Omental fat pad (tissue), 4 donors: Measurements from ENCODE around the gene MORN1. TPM values are rescaled to one million over a fixed set of nuclear protein-coding genes. Genes with fewer than 3 reads are reported as not detected.

Experiments used
- ATAC-seq: fragments of 150-250 bp; one replicate; pipeline ENCODE4 v1.9.1; 2016; ENCODE audit warnings: mild to moderate bottlenecking, moderate library complexity; ENCODE audit not compliant: low FRiP score
- DNase-seq: peaks from one replicate; pipeline ENCODE4 v3.0.0-alpha.2; 2019; ENCODE audit warnings: low spot score
- total RNA-seq, 4 donors: library from RNA; depleted of rRNA; stranded (reverse); fragments of >200 nt; gene quantifications; one replicate each; pipeline ENCODE4 v1.1.0, GENCODE V29; 2016
- TF ChIP-seq, protein P1 (sequence below), 3 donors: fragments of 450-650 bp; IDR thresholded peaks; one replicate each; pipeline ENCODE4 v1.5.1; 2016 to 2017; ENCODE audit warnings: antibody characterized with exemption in 3 of 3, mild to moderate bottlenecking in 3 of 3, moderate library complexity in 2 of 3

Gene MORN1
- total RNA-seq, 4 donors from 2014 or later: 4.0 to 9.1 (median 6.4) TPM

DNA sequence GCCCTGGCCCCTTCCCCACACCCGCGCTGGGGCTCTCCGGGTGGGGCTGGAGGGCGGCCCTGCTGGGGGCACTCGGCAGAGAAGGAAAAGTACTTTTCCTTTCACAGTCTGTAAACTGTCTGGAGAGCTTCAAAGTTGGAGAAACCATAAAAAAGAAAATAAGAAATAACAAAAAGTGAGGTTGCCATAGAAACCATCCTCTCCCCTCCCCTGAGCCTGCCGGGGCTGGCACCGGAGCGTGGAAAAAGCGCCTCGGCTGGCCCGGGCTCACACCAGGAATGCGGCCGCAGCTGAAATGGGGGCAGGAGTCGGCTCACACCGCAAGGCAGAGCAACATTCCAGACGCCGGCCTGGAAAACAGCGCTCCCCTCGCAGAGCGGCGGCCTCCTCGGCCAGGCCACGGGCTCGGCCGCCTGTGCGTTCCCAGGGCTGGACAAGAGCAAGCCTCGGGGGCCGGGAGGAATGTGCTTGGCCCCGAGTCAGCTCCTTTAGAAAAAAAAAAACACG lies 69.2 kb downstream of the MORN1 start:
- TF ChIP-seq, protein P1, sequence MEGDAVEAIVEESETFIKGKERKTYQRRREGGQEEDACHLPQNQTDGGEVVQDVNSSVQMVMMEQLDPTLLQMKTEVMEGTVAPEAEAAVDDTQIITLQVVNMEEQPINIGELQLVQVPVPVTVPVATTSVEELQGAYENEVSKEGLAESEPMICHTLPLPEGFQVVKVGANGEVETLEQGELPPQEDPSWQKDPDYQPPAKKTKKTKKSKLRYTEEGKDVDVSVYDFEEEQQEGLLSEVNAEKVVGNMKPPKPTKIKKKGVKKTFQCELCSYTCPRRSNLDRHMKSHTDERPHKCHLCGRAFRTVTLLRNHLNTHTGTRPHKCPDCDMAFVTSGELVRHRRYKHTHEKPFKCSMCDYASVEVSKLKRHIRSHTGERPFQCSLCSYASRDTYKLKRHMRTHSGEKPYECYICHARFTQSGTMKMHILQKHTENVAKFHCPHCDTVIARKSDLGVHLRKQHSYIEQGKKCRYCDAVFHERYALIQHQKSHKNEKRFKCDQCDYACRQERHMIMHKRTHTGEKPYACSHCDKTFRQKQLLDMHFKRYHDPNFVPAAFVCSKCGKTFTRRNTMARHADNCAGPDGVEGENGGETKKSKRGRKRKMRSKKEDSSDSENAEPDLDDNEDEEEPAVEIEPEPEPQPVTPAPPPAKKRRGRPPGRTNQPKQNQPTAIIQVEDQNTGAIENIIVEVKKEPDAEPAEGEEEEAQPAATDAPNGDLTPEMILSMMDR (IDR thresholded peaks at IDR 0.05): no peak
- no peak for DNase-seq
- ATAC-seq: peak; percentile 70

DNA sequence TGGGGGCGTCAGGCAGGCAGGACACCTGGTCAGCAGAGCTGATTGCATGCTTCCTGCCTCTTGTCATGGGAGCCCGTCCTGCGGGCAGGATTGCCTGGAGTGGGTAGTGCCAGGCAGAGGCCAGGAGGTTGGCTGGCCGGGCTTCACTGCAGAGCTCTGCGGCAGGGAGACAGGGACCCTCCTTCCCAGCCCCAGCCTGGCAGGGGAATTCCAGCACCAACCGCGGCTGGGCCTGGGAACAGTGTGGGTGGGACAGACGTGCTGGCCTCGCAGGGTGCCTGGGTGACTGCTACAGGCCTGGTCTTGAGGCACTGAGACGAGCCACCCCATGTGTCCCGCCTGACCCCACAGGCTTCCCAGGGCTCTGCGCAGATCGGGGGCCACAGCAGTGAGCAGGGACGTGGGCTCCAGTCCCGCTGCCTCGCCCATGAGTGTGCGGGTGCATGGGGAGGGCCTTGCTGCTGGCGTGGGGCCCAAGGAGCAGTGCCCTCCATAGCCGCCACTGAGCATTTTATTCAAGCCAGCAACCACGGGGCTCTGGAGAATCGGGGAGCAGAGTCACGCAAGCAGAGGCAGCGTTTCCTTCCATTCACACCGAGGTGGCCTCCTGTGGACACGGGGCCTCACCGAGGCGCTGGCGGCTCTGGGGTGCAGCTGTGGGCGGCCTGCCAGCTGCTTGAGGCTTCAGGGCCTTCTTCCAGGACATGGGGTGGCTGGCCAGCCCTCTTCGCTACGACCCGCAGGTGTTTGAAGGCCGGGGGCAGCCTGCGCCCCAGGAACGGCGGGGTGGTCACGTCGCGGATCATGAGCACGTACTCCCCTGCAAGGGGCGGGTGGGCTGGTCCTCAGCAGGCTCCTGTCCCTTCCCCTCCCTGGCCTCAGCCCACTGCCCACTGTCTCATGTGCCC lies 70.3 kb downstream of the MORN1 start:
- TF ChIP-seq, protein P1 (IDR thresholded peaks at IDR 0.05): no peak
- no peak for DNase-seq

DNA sequence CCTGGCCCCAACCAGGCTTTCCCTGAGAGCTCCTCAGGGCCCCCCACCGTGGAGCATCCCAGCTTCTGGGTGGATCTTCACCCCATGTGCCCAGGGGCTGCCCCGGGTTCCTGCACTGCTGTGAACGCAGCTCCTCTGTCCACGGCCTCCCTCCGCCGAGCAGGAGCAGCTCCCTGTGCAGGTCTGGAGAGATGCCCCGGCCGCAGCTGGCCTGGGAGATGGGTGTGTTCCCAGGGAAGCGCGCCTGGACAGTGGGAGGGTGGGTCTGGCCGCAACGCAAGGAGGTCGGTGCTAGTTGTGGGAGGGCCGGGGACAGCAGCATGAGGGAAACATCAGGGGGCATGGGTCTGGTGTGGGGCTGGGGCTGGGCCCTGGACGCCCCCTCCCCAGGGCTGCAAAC lies 71.3 kb downstream of the MORN1 start:
- ATAC-seq (no peak), DNase-seq (no peak)
- TF ChIP-seq, protein P1 (IDR thresholded peaks at IDR 0.05): no peak

More for the DNA sequence above, 70.3 kb downstream of the MORN1 start:
- ATAC-seq: peak; percentile 12

DNA sequence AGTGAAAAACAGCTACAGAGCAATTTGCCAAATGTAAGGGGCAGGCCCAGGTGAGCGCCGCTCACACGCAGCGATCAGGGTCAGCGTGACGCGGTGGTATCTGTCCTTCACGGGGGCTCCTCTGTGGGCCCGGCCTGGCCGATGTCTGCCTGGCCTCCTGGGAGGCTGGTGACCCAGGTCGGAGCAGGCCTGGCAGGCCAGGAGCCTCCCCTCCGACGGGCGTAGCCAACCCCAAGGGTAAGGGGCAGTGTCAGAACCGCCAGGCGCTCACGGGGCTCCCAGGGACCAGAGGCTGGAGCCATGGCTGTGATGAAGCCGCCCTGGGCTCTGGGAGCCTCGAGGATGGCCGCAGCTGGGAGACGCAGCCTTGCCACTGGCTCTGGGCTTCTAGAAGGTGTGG lies 72.1 kb downstream of the MORN1 start:
- TF ChIP-seq, protein P1 (IDR thresholded peaks at IDR 0.05): no peak
- no peak for ATAC-seq
- no peak for DNase-seq

DNA sequence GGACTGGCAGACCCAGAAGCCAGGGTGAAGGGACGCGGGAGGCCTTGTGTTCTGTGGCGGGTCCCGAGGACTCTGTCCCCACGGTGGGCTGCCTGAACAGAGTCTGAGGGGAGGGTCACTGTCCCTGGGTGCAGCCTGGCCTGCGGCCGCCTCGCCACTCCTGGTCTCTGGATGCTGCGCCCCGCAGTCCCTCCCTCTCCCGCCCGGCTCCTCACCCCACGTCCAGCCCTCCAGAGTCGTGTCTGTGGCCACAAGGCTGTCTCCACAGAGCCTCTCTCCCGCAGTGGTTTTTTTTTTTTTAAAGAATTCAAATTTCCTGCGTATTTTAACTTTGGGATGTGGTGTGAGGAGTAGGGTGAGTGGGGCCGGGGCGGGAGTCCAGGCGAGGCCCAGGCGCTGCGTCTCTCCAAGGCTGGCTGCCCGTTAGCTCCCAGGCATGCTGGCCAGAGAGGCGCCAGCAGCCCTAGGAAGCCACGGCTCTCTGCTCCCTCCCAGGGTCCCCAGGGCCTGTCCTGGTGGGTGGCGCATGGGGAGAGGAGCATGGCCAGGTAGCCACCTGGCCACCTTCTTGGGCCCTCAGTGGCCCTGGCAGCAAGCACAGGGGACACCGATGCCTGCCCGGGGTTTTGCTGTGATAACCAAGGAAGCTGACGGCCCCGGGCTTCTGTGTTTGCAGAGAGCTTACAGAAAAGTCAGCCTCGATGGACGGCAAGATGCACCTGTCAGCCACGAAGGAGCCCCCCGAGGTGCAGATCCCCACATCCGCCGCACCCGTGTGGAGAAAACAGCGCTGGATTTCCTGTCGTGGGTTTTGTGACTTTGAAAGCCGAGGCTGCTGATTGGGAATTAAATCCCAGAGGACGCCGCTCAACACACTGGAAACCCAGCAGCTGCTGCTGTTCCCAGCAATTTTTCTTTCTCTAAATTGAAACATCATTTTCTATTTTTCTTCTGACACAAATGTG lies 72.8 kb downstream of the MORN1 start:
- ATAC-seq (no peak), DNase-seq (no peak)
- TF ChIP-seq, protein P1 (IDR thresholded peaks at IDR 0.05): no peak

DNA sequence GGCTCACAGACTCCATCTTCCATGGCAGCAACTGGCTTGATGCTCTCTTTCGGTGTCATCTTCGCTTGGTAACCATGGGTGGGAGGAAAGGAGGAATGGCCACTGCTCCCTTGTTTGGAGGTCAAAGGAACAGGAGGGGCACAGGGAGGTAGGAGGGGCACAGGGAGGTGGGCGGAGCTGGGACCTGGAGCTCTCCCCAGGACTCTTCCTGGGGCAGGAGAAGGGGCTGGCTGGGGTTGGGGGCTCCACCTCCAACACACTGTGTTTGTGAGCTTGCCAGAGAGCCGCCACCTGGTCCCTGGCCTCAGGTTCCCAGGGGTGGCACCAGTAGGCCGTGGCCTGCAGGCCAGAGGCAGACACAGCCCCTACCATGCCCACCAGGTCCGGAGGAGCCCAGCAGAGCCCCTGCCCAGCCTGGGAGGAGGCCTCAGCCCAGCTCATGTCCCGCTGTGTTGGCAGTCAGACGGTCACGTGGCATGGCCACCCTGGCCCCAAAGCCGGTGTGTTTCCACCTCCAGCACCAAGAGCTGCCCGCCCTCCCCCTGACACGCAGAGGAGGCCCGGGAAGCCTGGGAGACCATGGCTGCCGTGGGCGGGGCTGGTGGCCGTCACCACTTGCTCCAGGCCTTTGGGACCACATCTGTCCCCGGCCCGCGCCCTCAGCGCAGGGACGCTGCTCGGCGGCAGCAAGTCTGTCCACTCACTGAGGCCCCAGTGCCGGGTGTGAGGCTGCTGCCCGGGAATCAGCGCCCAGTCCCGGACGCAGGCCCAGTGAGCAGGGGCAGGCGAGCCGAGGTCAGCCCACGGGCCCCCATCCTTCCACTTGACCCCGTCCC lies 73.9 kb downstream of the MORN1 start:
- no peak for DNase-seq
- TF ChIP-seq, protein P1 (IDR thresholded peaks at IDR 0.05): no peak
- no peak for ATAC-seq
